Stimulated activated naive CD8-positive, alpha-beta T cell treated with anti-CD3 and anti-CD28 coated beads, Interleukin-15, Interleukin-2, amounts not matched to agents 100 ng/mL and 50 ng/mL, for 24 hours (primary cell): Measurements from ENCODE around the gene WFIKKN1.

Experiments used
- H3K27ac Mint-ChIP-seq: one replicate; pipeline ENCODE4 v1.8.0; 2021; ENCODE audit warnings: mild to moderate bottlenecking, mixed read lengths
- H3K27me3 Mint-ChIP-seq: one replicate; pipeline ENCODE4 v1.8.0; 2021; ENCODE audit warnings: mixed read lengths
- H3K36me3 Mint-ChIP-seq: one replicate; pipeline ENCODE4 v1.8.0; 2021; ENCODE audit warnings: low read depth, mixed read lengths
- H3K4me1 Mint-ChIP-seq: one replicate; pipeline ENCODE4 v1.8.0; 2021; ENCODE audit warnings: low read depth, mixed read lengths
- H3K4me3 Mint-ChIP-seq: one replicate; pipeline ENCODE4 v1.8.0; 2021; ENCODE audit warnings: mild to moderate bottlenecking, mixed read lengths
- H3K9me3 Mint-ChIP-seq: one replicate; pipeline ENCODE4 v1.8.0; 2021; ENCODE audit warnings: mixed read lengths

Gene WFIKKN1

GRCh38 chr16:682493-683395 is 52.0 kb downstream of the WFIKKN1 start:
- Mint-ChIP-seq H3K4me3 (peak overlapping the region; percentile 85), H3K4me1 (peaks cover 33% of the 10 kb centered on the region), H3K36me3 (peaks cover 21% of the 10 kb centered on the region), H3K27ac (peak overlapping the region; percentile 63), H3K27me3 (no peaks in the 10 kb centered on the region), H3K9me3 (no peaks in the 10 kb centered on the region)

- Mint-ChIP-seq H3K27ac (peak overlapping the region; percentile 63), H3K4me3 (peak overlapping the region; percentile 85), H3K27me3 (no peaks in the 10 kb centered on the region), H3K36me3 (peaks cover 21% of the 10 kb centered on the region), H3K9me3 (no peaks in the 10 kb centered on the region), H3K4me1 (peaks cover 33% of the 10 kb centered on the region)
These were observed 52.7 kb downstream of the WFIKKN1 start for GRCh38 chr16:683396-684070.
